Suprapubic skin (tissue), 3 donors: ENCODE data around the gene MYO7B.

ENCODE experiments used
- CTCF ChIP-seq, 2 donors: fragments of 200-600 bp in 1 of 2; fragments of 450-650 bp in 1 of 2; sonication (generic) in 1 of 2; IDR thresholded peaks; one replicate each; pipeline ENCODE4 v1.5.1; 2016 to 2019; ENCODE audit warnings: antibody characterized with exemption in 2 of 2, mild to moderate bottlenecking in 1 of 2, moderate library complexity in 1 of 2
- EP300 ChIP-seq: sonication (generic); formaldehyde crosslinking; IDR thresholded peaks from one replicate; pipeline ENCODE4 v1.6.1; 2017; ENCODE audit warnings: antibody characterized with exemption
- POLR2A ChIP-seq, 2 donors: fragments of 450-650 bp; IDR thresholded peaks; one replicate each; pipeline ENCODE4 v1.6.1; 2017; ENCODE audit warnings: antibody characterized with exemption in 2 of 2, mild to moderate bottlenecking in 2 of 2, moderate library complexity in 2 of 2

DNA sequence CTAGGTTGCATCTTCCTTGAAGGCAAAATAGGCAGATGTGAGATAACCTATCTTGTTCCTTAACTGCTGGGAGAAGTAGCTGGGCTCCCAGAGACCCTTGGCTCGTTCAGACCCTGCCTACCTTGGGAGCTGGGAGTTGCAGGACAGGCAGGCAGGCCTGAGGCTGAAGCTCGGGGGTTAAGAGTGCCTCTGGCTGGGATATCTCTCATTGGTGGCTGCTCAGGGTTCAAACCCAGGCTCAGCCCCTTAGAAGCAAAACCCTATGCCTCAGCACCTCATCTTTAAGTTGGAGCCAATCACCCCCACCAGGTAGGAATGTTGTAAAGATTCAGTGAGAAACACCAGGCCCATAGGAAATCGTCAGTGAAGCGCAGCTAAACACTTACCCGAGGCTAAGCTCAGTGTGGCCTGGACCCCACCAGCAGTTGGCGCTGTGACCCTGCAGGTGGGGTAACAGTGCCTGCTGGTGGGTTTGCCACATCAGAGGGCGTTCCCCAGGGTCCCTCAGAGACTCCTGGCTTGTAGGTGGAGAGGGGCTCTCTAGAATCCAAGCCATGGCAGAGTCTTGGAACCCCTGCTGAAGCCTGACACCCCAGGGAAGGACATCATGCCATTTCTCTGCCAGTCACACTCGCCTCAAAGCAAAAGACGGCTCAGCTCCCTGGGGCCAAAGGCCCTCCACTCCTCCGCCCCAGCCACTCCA is 55.9 kb downstream of the MYO7B start:
- peak; percentile 31 to 46 for TF ChIP-seq CTCF (IDR thresholded peaks at IDR 0.05)
- TF ChIP-seq POLR2A (IDR thresholded peaks at IDR 0.05): no peak
- no peak for TF ChIP-seq EP300
